IMR-90 (cell line): Measurements from ENCODE around the gene RASL10A. TPM values are rescaled to one million over a fixed set of nuclear protein-coding genes. Genes with fewer than 3 reads are reported as not detected.

ENCODE experiments used
- ATAC-seq: fragments of 200-7000 bp; cut with Tn5 transposase; 2 replicates; pipeline ENCODE4 v1.9.1; 2020; ENCODE audit warnings: low read depth, mild to moderate bottlenecking, moderate library complexity
- BruUV-seq: library from RNA; stranded (reverse); fragments of 400-500 nt; replicated peaks from 2 replicates; lab custom pipeline; 2021; lab: Mats Ljungman, UMichigan
- CTCF ChIA-PET: fragments of 300-600 bp; formaldehyde crosslinking; extraction: SDS; loops from one replicate; lab custom pipeline; 2021; ENCODE audit warnings: antibody characterized with exemption; lab: Yijun Ruan, JAX
- POLR2A ChIA-PET: fragments of 300-600 bp; sonication (Branson Sonifier 250); formaldehyde crosslinking; loops from one replicate; lab custom pipeline; 2022; ENCODE audit warnings: antibody characterized with exemption; ENCODE audit not compliant: unreplicated experiment; lab: Charles Lee
- DNase-seq: peaks from one replicate; pipeline ENCODE4 v3.0.0; 2013
- H2AFZ ChIP-seq: replicated peaks from 2 replicates; pipeline ENCODE3; 2013; ENCODE audit warnings: low read length, mild to moderate bottlenecking; ENCODE audit not compliant: poor library complexity
- H2AK5ac ChIP-seq: 2 replicates; pipeline ENCODE4 v1.6.1; 2013; ENCODE audit warnings: low read depth, low read length, inconsistent platforms
- H2AK9ac ChIP-seq: replicated peaks from 2 replicates; pipeline ENCODE3; 2013; ENCODE audit warnings: mild to moderate bottlenecking, low read depth, low read length, moderate library complexity; ENCODE audit not compliant: poor library complexity
- H2BK120ac ChIP-seq: 2 replicates; pipeline ENCODE4 v1.6.1; 2013; ENCODE audit warnings: low read depth, low read length, inconsistent platforms
- H2BK15ac ChIP-seq: 3 replicates; pipeline ENCODE4 v1.6.1; 2013; ENCODE audit warnings: low read depth, low read length, inconsistent platforms
- H2BK20ac ChIP-seq: 2 replicates; pipeline ENCODE4 v1.6.1; 2013; ENCODE audit warnings: low read depth, mild to moderate bottlenecking, inconsistent platforms, low read length, moderate library complexity
- H2BK5ac ChIP-seq: 2 replicates; pipeline ENCODE4 v1.6.1; 2013; ENCODE audit warnings: mild to moderate bottlenecking, low read depth, low read length, inconsistent platforms; ENCODE audit not compliant: poor library complexity, severe bottlenecking
- H3K14ac ChIP-seq: replicated peaks from 2 replicates; pipeline ENCODE4 v1.6.1; 2013; ENCODE audit warnings: low read depth, low read length, inconsistent platforms
- H3K18ac ChIP-seq: 2 replicates; pipeline ENCODE4 v1.6.1; 2013; ENCODE audit warnings: low read depth, low read length, control low read depth
- H3K23ac ChIP-seq: 2 replicates; pipeline ENCODE4 v1.6.1; 2013; ENCODE audit warnings: low read depth, low read length, inconsistent platforms
- H3K27ac ChIP-seq: 2 replicates; pipeline ENCODE4 v1.5.1; 2013; ENCODE audit warnings: mild to moderate bottlenecking, control low read depth, low read length; ENCODE audit not compliant: insufficient read depth
- H3K27me3 ChIP-seq: 2 replicates; pipeline ENCODE4 v1.6.1; 2013; ENCODE audit warnings: low read length; ENCODE audit not compliant: control insufficient read depth, insufficient read depth
- H3K36me3 ChIP-seq: 2 replicates; pipeline ENCODE4 v1.6.1; 2013; ENCODE audit warnings: low read length, mixed read lengths; ENCODE audit not compliant: control insufficient read depth, insufficient read depth
- H3K4ac ChIP-seq: 2 replicates; pipeline ENCODE4 v1.6.1; 2013; ENCODE audit warnings: low read depth, low read length, inconsistent platforms
- H3K4me1 ChIP-seq: 2 replicates; pipeline ENCODE4 v1.6.1; 2013; ENCODE audit warnings: low read length, mixed read lengths; ENCODE audit not compliant: control insufficient read depth, insufficient read depth
- H3K4me2 ChIP-seq: 2 replicates; pipeline ENCODE4 v1.6.1; 2013; ENCODE audit warnings: low read depth, mild to moderate bottlenecking, control low read depth, low read length, moderate library complexity
- H3K4me3 ChIP-seq: 2 replicates; pipeline ENCODE4 v1.5.1; 2013; ENCODE audit warnings: low read depth, mild to moderate bottlenecking, control low read depth, low read length, moderate library complexity; ENCODE audit not compliant: insufficient read depth
- H3K56ac ChIP-seq: 2 replicates; pipeline ENCODE4 v1.6.1; 2013; ENCODE audit warnings: low read length, inconsistent platforms; ENCODE audit not compliant: insufficient read depth; ENCODE audit errors: extremely low read depth
- H3K79me1 ChIP-seq, 2 experiments: 2 replicates each; pipeline ENCODE4 v1.6.1; 2013; ENCODE audit warnings: low read length in 2 of 2, inconsistent platforms in 1 of 2, low read depth in 1 of 2
- H3K9ac ChIP-seq: 2 replicates; pipeline ENCODE4 v1.6.1; 2013; ENCODE audit warnings: low read depth, low read length, control low read depth
- H3K9me1 ChIP-seq: 2 replicates; pipeline ENCODE4 v1.6.1; 2013; ENCODE audit warnings: low read length, inconsistent platforms; ENCODE audit not compliant: insufficient read depth
- H3K9me3 ChIP-seq: 2 replicates; pipeline ENCODE4 v1.6.1; 2013; ENCODE audit warnings: low read length; ENCODE audit not compliant: control insufficient read depth, insufficient read depth
- H4K20me1 ChIP-seq: 2 replicates; pipeline ENCODE4 v1.6.1; 2013; ENCODE audit warnings: low read length, inconsistent platforms; ENCODE audit not compliant: insufficient read depth
- H4K5ac ChIP-seq: 2 replicates; pipeline ENCODE4 v1.6.1; 2013; ENCODE audit warnings: mild to moderate bottlenecking, low read depth, low read length, control low read depth
- H4K8ac ChIP-seq, 2 experiments: 2 replicates each; pipeline ENCODE4 v1.6.1; 2013; ENCODE audit warnings: low read depth in 2 of 2, low read length in 2 of 2, control low read depth in 1 of 2, inconsistent platforms in 1 of 2
- H4K91ac ChIP-seq: 2 replicates; pipeline ENCODE4 v1.6.1; 2013; ENCODE audit warnings: low read depth, low read length, inconsistent platforms; ENCODE audit not compliant: insufficient read depth
- CTCF ChIP-seq: conservative IDR thresholded peaks from 2 replicates; pipeline ENCODE4 v1.5.1; 2012; ENCODE audit warnings: mild to moderate bottlenecking, low read depth, low read length, improper control_type of control experiment
- ELK1 ChIP-seq: fragments of 150-350 bp; IDR thresholded peaks from 2 replicates; pipeline ENCODE4 v1.6.1; 2016; ENCODE audit warnings: low read depth, mild to moderate bottlenecking, low read length, moderate library complexity, borderline replicate concordance
- FOS ChIP-seq: fragments of 150-350 bp; IDR thresholded peaks from 2 replicates; pipeline ENCODE4 v1.6.1; 2016; ENCODE audit warnings: low read depth, low read length
- MAZ ChIP-seq: IDR thresholded peaks from 2 replicates; pipeline ENCODE4 v1.6.1; 2012; ENCODE audit warnings: low read depth, mild to moderate bottlenecking, low read length, improper control_type of control experiment, moderate library complexity, borderline replicate concordance
- MXI1 ChIP-seq: IDR thresholded peaks from 2 replicates; pipeline ENCODE4 v1.6.1; 2012; ENCODE audit warnings: low read depth, mild to moderate bottlenecking, low read length, moderate library complexity, borderline replicate concordance
- NFE2L2 ChIP-seq: fragments of 150-350 bp; IDR thresholded peaks from 2 replicates; pipeline ENCODE4 v1.6.1; 2016; ENCODE audit warnings: low read depth, mild to moderate bottlenecking, low read length
- POLR2A ChIP-seq: IDR thresholded peaks from 2 replicates; pipeline ENCODE4 v1.6.1; 2012; ENCODE audit warnings: mild to moderate bottlenecking, low read depth, low read length
- RAD21 ChIP-seq: IDR thresholded peaks from 2 replicates; pipeline ENCODE4 v1.6.1; 2012; ENCODE audit warnings: low read length, improper control_type of control experiment
- RCOR1 ChIP-seq: IDR thresholded peaks from 2 replicates; pipeline ENCODE4 v1.6.1; 2012; ENCODE audit warnings: mild to moderate bottlenecking, low read length, improper control_type of control experiment; ENCODE audit not compliant: insufficient replicate concordance
- RFX5 ChIP-seq: IDR thresholded peaks from 2 replicates; pipeline ENCODE4 v1.8.0; 2012; ENCODE audit warnings: low read depth, mild to moderate bottlenecking, low read length, moderate library complexity
- SMC3 ChIP-seq: fragments of 150-350 bp; IDR thresholded peaks from 2 replicates; pipeline ENCODE4 v1.6.1; 2016; ENCODE audit warnings: low read depth, mild to moderate bottlenecking, antibody characterized with exemption, low read length, moderate library complexity
- WGBS, 2 experiments: methylation state at CpG; one replicate each; pipeline versions ENCODE4 v1.1.5 to v1.1.7; 2013; ENCODE audit warnings: missing lambda C conversion rate in 2 of 2; ENCODE audit not compliant: insufficient read length in 1 of 2; ENCODE audit errors: extremely low coverage in 2 of 2; 5-methylcytosine and 5-hydroxymethylcytosine counted together
- dilution Hi-C: fragments of 300-500 bp; cut with HindIII; formaldehyde crosslinking; loops from one replicate; pipeline ENCODE4 v1.14.3; 2018; ENCODE audit warnings: low sequenced_read_pairs; ENCODE audit not compliant: unreplicated experiment
- in situ Hi-C: fragments of 300-500 bp; cut with MboI; formaldehyde crosslinking; loops from 3 replicates; pipeline ENCODE4 v1.14.3; 2019; ENCODE audit warnings: low sequenced_read_pairs, inconsistent platforms, mixed read lengths
- intact Hi-C: fragments of 100-400 bp; cut with micrococcal nuclease; formaldehyde crosslinking; loops from 2 replicates; pipeline ENCODE4 v1.10.0; 2022
- polyA plus RNA-seq, 3 experiments: library from polyadenylated mRNA; depleted of rRNA; stranded (reverse); fragments of >200 nt; gene quantifications; 2 replicates each; pipeline ENCODE4 v1.2.3, GENCODE V29; 2012; ENCODE audit warnings: low replicate concordance in 1 of 3
- total RNA-seq: library from RNA; depleted of rRNA; stranded (reverse); fragments of >200 nt; gene quantifications from 2 replicates; pipeline ENCODE4 v1.2.3, GENCODE V29; 2012
- TF ChIP-seq, protein P1 (sequence below): fragments of 150-350 bp; IDR thresholded peaks from 2 replicates; pipeline ENCODE4 v1.6.1; 2017; ENCODE audit warnings: mild to moderate bottlenecking, antibody characterized with exemption, low read length, low read depth

The RASL10A gene
- total and polyA plus RNA-seq, 2 of the 4 experiments (the other 2 are of a cell fraction): 0.26 TPM; not detected in 1

DNA sequence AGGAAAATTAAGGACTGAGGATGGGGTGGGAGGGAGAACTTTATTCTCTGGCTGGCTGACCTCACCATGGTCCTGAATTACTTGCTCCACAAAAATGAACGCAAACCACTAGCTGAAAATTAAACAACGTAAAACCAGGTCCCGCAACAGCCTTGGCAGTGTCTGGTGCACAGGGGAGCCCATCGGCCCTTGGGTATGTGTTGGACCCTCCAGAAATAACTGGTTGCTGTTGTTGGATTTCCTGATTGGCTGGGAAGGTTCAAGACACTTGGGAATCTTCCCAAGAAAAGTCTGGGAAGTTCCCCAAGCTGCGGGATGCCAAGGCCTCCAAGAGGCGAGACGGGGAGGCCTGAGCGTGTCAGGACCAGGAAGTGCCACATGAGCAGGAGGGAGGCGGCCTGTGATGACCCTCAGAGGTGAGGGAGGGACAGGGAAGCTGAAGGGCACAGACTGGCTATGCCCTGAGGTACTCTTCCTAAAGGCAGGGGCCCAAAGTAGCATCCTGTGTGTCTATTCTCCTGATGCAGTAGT, 10.4 kb upstream of the RASL10A start:
- no peak overlapping the region for H4K8ac ChIP-seq
- no peak overlapping the region for H3K4me2 ChIP-seq
- no peak overlapping the region for H4K5ac ChIP-seq
- POLR2A ChIA-PET: no interaction called here
- no peaks in the 10 kb centered on the region for H4K20me1 ChIP-seq
- TF ChIP-seq SMC3 (no peak), FOS (no peak), MAZ (no peak), POLR2A (no peak), ELK1 (no peak), CTCF (no peak), RFX5 (no peak), NFE2L2 (no peak), RAD21 (no peak), RCOR1 (no peak), MXI1 (no peak)
- TF ChIP-seq, protein P1, sequence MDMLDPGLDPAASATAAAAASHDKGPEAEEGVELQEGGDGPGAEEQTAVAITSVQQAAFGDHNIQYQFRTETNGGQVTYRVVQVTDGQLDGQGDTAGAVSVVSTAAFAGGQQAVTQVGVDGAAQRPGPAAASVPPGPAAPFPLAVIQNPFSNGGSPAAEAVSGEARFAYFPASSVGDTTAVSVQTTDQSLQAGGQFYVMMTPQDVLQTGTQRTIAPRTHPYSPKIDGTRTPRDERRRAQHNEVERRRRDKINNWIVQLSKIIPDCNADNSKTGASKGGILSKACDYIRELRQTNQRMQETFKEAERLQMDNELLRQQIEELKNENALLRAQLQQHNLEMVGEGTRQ: no peak
- no peak overlapping the region for H4K91ac ChIP-seq
- no peak overlapping the region for H2BK5ac ChIP-seq
- no peaks in the 10 kb centered on the region for H3K79me1 ChIP-seq
- intact Hi-C loops: no loop called here
- H3K4ac ChIP-seq: no peak overlapping the region
- H3K9me3 ChIP-seq: no peaks in the 10 kb centered on the region
- no peak overlapping the region for H3K4me3 ChIP-seq
- no peak for ATAC-seq
- CTCF ChIA-PET: no interaction called here
- no peak overlapping the region for H3K18ac ChIP-seq
- H2BK20ac ChIP-seq: no peak overlapping the region
- DNase-seq: no peak
- H3K27me3 ChIP-seq: no peaks in the 10 kb centered on the region
- H3K4me1 ChIP-seq: peaks cover 3% of the 10 kb centered on the region
- peak overlapping the region; percentile 51 for H2AK9ac ChIP-seq
- no peak overlapping the region for H3K27ac ChIP-seq
- no peak overlapping the region for H2BK120ac ChIP-seq
- WGBS, 2 experiments: 84% methylated on average over 4 of the region's 9 CpGs; no CpG with 5 or more reads in 1 of the 2 experiments
- H3K36me3 ChIP-seq: peaks cover 28% of the 10 kb centered on the region
- H3K23ac ChIP-seq: no peak overlapping the region
- in situ Hi-C loops: no loop called here
- dilution Hi-C loops: no loop called here
- no peak overlapping the region for H3K56ac ChIP-seq
- no peak overlapping the region for H3K9ac ChIP-seq
- H3K14ac ChIP-seq: no peak overlapping the region
- H2AK5ac ChIP-seq: no peak overlapping the region
- no peak overlapping the region for H2AFZ ChIP-seq
- BruUV-seq: no TSS peak
- no peak overlapping the region for H2BK15ac ChIP-seq
- H3K9me1 ChIP-seq: peaks cover under 1% of the 10 kb centered on the region; the same call in 1 of the 2 replicates
